Hepatocyte (in vitro differentiated cells): Measurements from ENCODE around the gene SLC13A5.

ENCODE experiments used
- CTCF ChIP-seq: fragments of 200-600 bp; sonication (generic); IDR thresholded peaks from 2 replicates; pipeline ENCODE4 v1.5.1; 2016; ENCODE audit warnings: antibody characterized with exemption, mild to moderate bottlenecking; ENCODE audit not compliant: poor library complexity
- EZH2 ChIP-seq: fragments of 200-600 bp; sonication (generic); IDR thresholded peaks from 2 replicates; pipeline ENCODE4 v1.6.1; 2016; ENCODE audit warnings: antibody characterized with exemption, mild to moderate bottlenecking, borderline replicate concordance

DNA sequence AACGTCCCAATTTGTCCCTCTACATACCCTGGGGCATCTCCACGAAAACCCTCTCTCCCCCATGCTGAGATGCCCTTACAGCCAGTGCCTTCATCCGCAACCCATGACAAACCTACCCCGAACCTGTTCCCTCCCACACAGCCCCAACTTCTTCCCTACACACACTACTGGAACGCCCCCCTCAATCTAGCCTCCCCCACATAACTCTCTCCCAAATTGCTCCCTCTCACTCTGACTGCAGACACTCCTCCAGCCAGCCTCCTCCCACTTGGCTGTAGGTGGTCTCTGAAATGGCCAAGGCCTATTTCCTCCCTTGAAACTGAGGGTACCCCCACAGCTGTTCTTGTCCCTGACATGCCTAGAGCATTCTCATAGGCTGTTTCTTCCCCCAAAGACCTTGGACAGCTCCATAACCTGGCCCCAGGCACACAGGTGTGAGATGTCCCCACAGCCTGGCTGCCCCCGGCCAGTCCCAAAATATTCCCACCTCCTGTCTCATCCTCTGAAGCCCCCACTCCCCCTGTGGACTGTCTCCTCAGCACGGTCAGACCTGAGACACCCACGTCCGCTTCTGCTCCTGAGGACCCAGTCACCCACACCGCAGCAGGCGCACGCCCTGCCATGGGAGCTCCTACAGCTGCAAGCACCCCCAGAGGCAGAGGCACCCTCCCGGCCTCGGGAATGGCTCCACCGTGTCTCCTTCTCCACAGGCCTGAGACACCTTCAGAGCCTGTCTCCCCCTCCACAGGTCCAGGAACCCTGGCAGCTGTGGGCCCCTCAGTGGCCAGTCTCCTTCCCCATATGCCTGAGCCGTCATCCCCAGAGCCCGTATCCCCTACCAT lies 76.3 kb downstream of the SLC13A5 start:
- TF ChIP-seq CTCF (no peak), EZH2 (no peak)
